ENCODE measurements around the gene G6PC1. TPM values are rescaled to one million over a fixed set of nuclear protein-coding genes. Genes with fewer than 3 reads are reported as not detected.
"Not testable (repeated sequence)": the region's sequence is repeated elsewhere in the genome, so short reads cannot be mapped to it uniquely, and the experiment has no call there.

Gene G6PC1
- total and polyA plus RNA-seq, 2 experiments from 2014 or later, result not detected

GRCh38 chr17:42920106-42920900, 19.7 kb downstream of the G6PC1 start:
- Histone ChIP-seq H3K27me3 (no peaks in the 10 kb centered on the region), H3K4me1 (ENCODE audit: low read depth) (no peaks in the 10 kb centered on the region), H3K4me3 (no peak overlapping the region), H3K36me3 (no peaks in the 10 kb centered on the region), H3K9me3 (ENCODE audit: low read depth) (no peaks in the 10 kb centered on the region), H3K27ac (no peak overlapping the region)
- TF ChIP-seq CTCF (IDR thresholded peaks at IDR 0.05; ENCODE audit: low read depth, low read length), result no peak
- DNase-seq (ENCODE audit: low read depth in 1 of 2, low spot score in 1 of 2), result peak in 1 of 2 donors; percentile 17

GRCh38 chr17:42920922-42921321, 20.3 kb downstream of the G6PC1 start:
- no peak for TF ChIP-seq CTCF (IDR thresholded peaks at IDR 0.05; ENCODE audit: low read depth, low read length)
- Histone ChIP-seq H3K4me1 (ENCODE audit: low read depth) (no peaks in the 10 kb centered on the region), H3K27ac (no peak overlapping the region), H3K4me3 (no peak overlapping the region), H3K36me3 (no peaks in the 10 kb centered on the region), H3K9me3 (ENCODE audit: low read depth) (no peaks in the 10 kb centered on the region), H3K27me3 (no peaks in the 10 kb centered on the region)
- peak in 1 of 2 donors; percentile 19 for DNase-seq (ENCODE audit: low read depth in 1 of 2, low spot score in 1 of 2)

- no peaks in the 10 kb centered on the region for H3K36me3 ChIP-seq
- no peaks in the 10 kb centered on the region for H3K4me1 ChIP-seq (ENCODE audit: low read depth)
- H3K9me3 ChIP-seq (ENCODE audit: low read depth), result no peaks in the 10 kb centered on the region
- TF ChIP-seq CTCF (IDR thresholded peaks at IDR 0.05; ENCODE audit: low read depth, low read length), result no peak
- no peaks in the 10 kb centered on the region for H3K27me3 ChIP-seq
- no peak overlapping the region for H3K4me3 ChIP-seq
- DNase-seq (ENCODE audit: low read depth in 1 of 2, low spot score in 1 of 2), result peak; percentile 1 to 14
- H3K27ac ChIP-seq, result no peak overlapping the region
Measured at GRCh38 chr17:42922294-42922693, 21.7 kb downstream of the G6PC1 start.

GRCh38 chr17:42923472-42923871, 22.9 kb downstream of the G6PC1 start:
- DNase-seq (ENCODE audit: low read depth in 1 of 2, low spot score in 1 of 2); H3K9me3 ChIP-seq (ENCODE audit: low read depth); H3K4me3 ChIP-seq; H3K36me3 ChIP-seq; H3K4me1 ChIP-seq (ENCODE audit: low read depth); H3K27ac ChIP-seq; H3K27me3 ChIP-seq: not testable (repeated sequence)

- DNase-seq (ENCODE audit: low read depth in 1 of 2, low spot score in 1 of 2), result no peak
- peaks cover 4% of the 10 kb centered on the region for H3K4me1 ChIP-seq (ENCODE audit: low read depth)
- H3K4me3 ChIP-seq, result no peak overlapping the region
- no peak overlapping the region for H3K27ac ChIP-seq
- no peaks in the 10 kb centered on the region for H3K9me3 ChIP-seq (ENCODE audit: low read depth)
- H3K27me3 ChIP-seq, result no peaks in the 10 kb centered on the region
- H3K36me3 ChIP-seq, result no peaks in the 10 kb centered on the region
- no peak for TF ChIP-seq CTCF (IDR thresholded peaks at IDR 0.05; ENCODE audit: low read depth, low read length)
Measured at GRCh38 chr17:42924891-42925290, 24.3 kb downstream of the G6PC1 start.

- Histone ChIP-seq H3K27me3 (no peaks in the 10 kb centered on the region), H3K4me3 (no peak overlapping the region), H3K4me1 (ENCODE audit: low read depth) (peaks cover 4% of the 10 kb centered on the region), H3K36me3 (no peaks in the 10 kb centered on the region), H3K27ac (peak overlapping the region; percentile 32), H3K9me3 (ENCODE audit: low read depth) (no peaks in the 10 kb centered on the region)
- TF ChIP-seq CTCF (IDR thresholded peaks at IDR 0.05; ENCODE audit: low read depth, low read length), result peak; percentile 65
- DNase-seq (ENCODE audit: low read depth in 1 of 2, low spot score in 1 of 2), result peak; percentile 70 to 90
Measured at GRCh38 chr17:42928714-42929496, 28.3 kb downstream of the G6PC1 start.

Measured in cardiac muscle cell (in vitro differentiated cells and primary cell).